CD4-positive, alpha-beta T cell (primary cell): ENCODE results near the gene OGG1. TPM values are rescaled to one million over a fixed set of nuclear protein-coding genes. Genes with fewer than 3 reads are reported as not detected.

ENCODE experiments used
- ATAC-seq: fragments of 200-7000 bp; cut with Tn5 transposase; one replicate; pipeline ENCODE4 v1.10.0; 2022; ENCODE audit warnings: mild to moderate bottlenecking; ENCODE audit not compliant: poor library complexity
- CTCF ChIA-PET: fragments of 350-600 bp; sonication (Branson Sonifier 250); formaldehyde crosslinking; loops from one replicate; lab custom pipeline; 2021; ENCODE audit warnings: antibody characterized with exemption, inconsistent platforms; lab: Charles Lee
- POLR2A ChIA-PET: fragments of 350-600 bp; sonication (Branson Sonifier 250); formaldehyde crosslinking; loops from one replicate; lab custom pipeline; 2021; ENCODE audit warnings: antibody characterized with exemption, inconsistent platforms; lab: Charles Lee
- DNase-seq, 14 experiments: peaks; one replicate each; pipeline ENCODE4 v3.0.0-alpha.2; 2013 to 2020; ENCODE audit warnings: mixed read lengths in 2 of 14
- H3K27ac ChIP-seq, 2 donors: one replicate each; pipeline versions ENCODE4 v1.5.1 to v1.7.0; 2013; ENCODE audit warnings: low read length in 2 of 2, low read depth in 1 of 2, mild to moderate bottlenecking in 1 of 2
- H3K27me3 ChIP-seq, 2 experiments: 1 replicate in 1 of 2; 2 replicates in 1 of 2; pipeline versions ENCODE4 v1.6.1 to v1.7.0; 2013; ENCODE audit warnings: low read length in 2 of 2, control low read depth in 1 of 2, mild to moderate bottlenecking in 1 of 2, moderate library complexity in 1 of 2; ENCODE audit not compliant: insufficient read depth in 2 of 2, control insufficient read depth in 1 of 2
- H3K36me3 ChIP-seq: one replicate; pipeline ENCODE4 v1.6.1; 2013; ENCODE audit warnings: low read length, control low read depth; ENCODE audit not compliant: insufficient read depth
- H3K4me1 ChIP-seq: one replicate; pipeline ENCODE4 v1.6.1; 2013; ENCODE audit warnings: low read length, control low read depth; ENCODE audit not compliant: insufficient read depth
- H3K4me3 ChIP-seq: one replicate; pipeline ENCODE4 v1.5.1; 2013; ENCODE audit warnings: mild to moderate bottlenecking, low read length, moderate library complexity
- H3K9me3 ChIP-seq, 2 experiments: 1 replicate in 1 of 2; 2 replicates in 1 of 2; pipeline versions ENCODE4 v1.6.1 to v1.7.0; 2013; ENCODE audit warnings: low read length in 2 of 2, mild to moderate bottlenecking in 2 of 2, control low read depth in 1 of 2, moderate library complexity in 1 of 2; ENCODE audit not compliant: control insufficient read depth in 1 of 2, insufficient read depth in 1 of 2
- H3K27ac Mint-ChIP-seq: one replicate; pipeline ENCODE4 v1.8.0; 2020; ENCODE audit warnings: mixed read lengths
- H3K27me3 Mint-ChIP-seq: one replicate; pipeline ENCODE4 v1.8.0; 2021; ENCODE audit warnings: mixed read lengths
- H3K36me3 Mint-ChIP-seq: one replicate; pipeline ENCODE4 v1.8.0; 2021; ENCODE audit warnings: low read depth, mixed read lengths
- H3K4me1 Mint-ChIP-seq: one replicate; pipeline ENCODE4 v1.8.0; 2021; ENCODE audit warnings: low read depth, mixed read lengths
- H3K4me3 Mint-ChIP-seq: one replicate; pipeline ENCODE4 v1.8.0; 2020; ENCODE audit warnings: mild to moderate bottlenecking, mixed read lengths
- H3K9me3 Mint-ChIP-seq: one replicate; pipeline ENCODE4 v1.8.0; 2020; ENCODE audit warnings: mixed read lengths
- CTCF ChIP-seq: fragments of 200-600 bp; IDR thresholded peaks from one replicate; pipeline ENCODE4 v1.8.0; 2022; ENCODE audit warnings: antibody characterized with exemption, mild to moderate bottlenecking
- intact Hi-C, 2 experiments: fragments of 100-400 bp; cut with DNase I in 1 of 2; cut with micrococcal nuclease in 1 of 2; formaldehyde crosslinking; loops; one replicate each; pipeline versions ENCODE4 v1.15.1 to v1.9.0; 2023 to 2025; cut with DNase I, micrococcal nuclease
- total RNA-seq, 174 experiments: library from RNA in 2 of 174; stranded (reverse) in 2 of 174; gene quantifications; one replicate each; pipeline ENCODE4 v1.2.3 and lab custom pipeline; 2021 to 2026

Gene OGG1
- total RNA-seq, 2 experiments from 2014 or later: 7.1 to 8.9 TPM

- POLR2A ChIA-PET: interaction anchor here (1.0 to 4.1 kb wide), 12 partner anchors 8 to 335 kb away, joined by 3 to 33 read pairs (median 7); partner anchors contain the start of genes ARPC4, CAMK1, CRELD1 and JAGN1
Measured at GRCh38 chr3:9732080-9732739, 17.5 kb upstream of the OGG1 start.

GRCh38 chr3:9732740-9733115 lies 17.0 kb upstream of the OGG1 start:
- H3K4me1 Mint-ChIP-seq: peaks cover 70% of the 10 kb centered on the region
- Histone ChIP-seq H3K27ac (peak overlapping the region; percentile 84 to 96), H3K9me3 (no peaks in the 10 kb centered on the region), H3K36me3 (peaks cover 34% of the 10 kb centered on the region), H3K4me3 (peak overlapping the region; percentile 86), H3K27me3 (no peaks in the 10 kb centered on the region), H3K4me1 (peaks cover 32% of the 10 kb centered on the region)
- TF ChIP-seq CTCF: no peak
- peak overlapping the region; percentile 81 for H3K27ac Mint-ChIP-seq
- H3K4me3 Mint-ChIP-seq: peak overlapping the region; percentile 88
- DNase-seq (no peak), ATAC-seq (no peak)
- no peaks in the 10 kb centered on the region for H3K27me3 Mint-ChIP-seq
- H3K36me3 Mint-ChIP-seq: peaks cover 63% of the 10 kb centered on the region
- H3K9me3 Mint-ChIP-seq: no peaks in the 10 kb centered on the region
- ChIA-PET CTCF (interaction anchor here (1.6 kb wide), 1 partner anchor 20 kb away, joined by 3 read pairs; no protein-coding TSS in a partner anchor), POLR2A (interaction anchor here (1.1 to 4.1 kb wide), 8 partner anchors 10 to 336 kb away, joined by 3 to 33 read pairs (median 12); partner anchors contain the start of genes ARPC4, CAMK1, JAGN1 and MTMR14)
- intact Hi-C loops: loop anchor here (1.0 to 10.0 kb wide), 5 partner anchors 16 to 770 kb away; partner anchors contain the start of genes ARPC4 (in 1 of the 2), MTMR14 (in 1 of the 2), RAD18 (in 1 of the 2) and TADA3 (in 1 of the 2)

More at GRCh38 chr3:9732080-9732739, 17.5 kb upstream of the OGG1 start:
- Mint-ChIP-seq H3K4me3 (peak overlapping the region; percentile 88), H3K36me3 (peaks cover 59% of the 10 kb centered on the region), H3K27ac (peak overlapping the region; percentile 81), H3K27me3 (no peaks in the 10 kb centered on the region), H3K9me3 (no peaks in the 10 kb centered on the region), H3K4me1 (peaks cover 75% of the 10 kb centered on the region)
- peak in 12 of 14 experiments; percentile 8 to 71 (median 19) for DNase-seq
- Histone ChIP-seq H3K27ac (peak overlapping the region; percentile 84 to 96), H3K9me3 (no peaks in the 10 kb centered on the region), H3K4me1 (peaks cover 38% of the 10 kb centered on the region), H3K36me3 (peaks cover 29% of the 10 kb centered on the region), H3K27me3 (no peaks in the 10 kb centered on the region), H3K4me3 (peak overlapping the region; percentile 86)
- intact Hi-C loops: loop anchor here (5.0 to 10.0 kb wide), 4 partner anchors 63 to 770 kb away; partner anchors contain the start of genes ARPC4 (in 1 of the 2), MTMR14 (in 1 of the 2), RAD18 (in 1 of the 2) and TADA3 (in 1 of the 2)
- ATAC-seq: no peak
- no peak for TF ChIP-seq CTCF
- CTCF ChIA-PET: interaction anchor here (1.1 to 1.6 kb wide), 2 partner anchors 16 to 21 kb away, joined by 3 read pairs; no protein-coding TSS in a partner anchor

GRCh38 chr3:9736831-9737230 lies 12.9 kb upstream of the OGG1 start:
- no peaks in the 10 kb centered on the region for H3K9me3 Mint-ChIP-seq
- Histone ChIP-seq H3K27me3 (no peaks in the 10 kb centered on the region), H3K4me1 (peaks cover 23% of the 10 kb centered on the region), H3K9me3 (no peaks in the 10 kb centered on the region), H3K4me3 (no peak overlapping the region), H3K36me3 (peaks cover 75% of the 10 kb centered on the region), H3K27ac (no peak overlapping the region)
- no peak for ATAC-seq
- H3K36me3 Mint-ChIP-seq: peaks cover 93% of the 10 kb centered on the region
- peak overlapping the region; percentile 36 for H3K27ac Mint-ChIP-seq
- TF ChIP-seq CTCF: no peak
- CTCF ChIA-PET: interaction anchor here (0.8 kb wide), 1 partner anchor 15 kb away, joined by 4 read pairs; no protein-coding TSS in a partner anchor
- H3K4me1 Mint-ChIP-seq: peaks cover 52% of the 10 kb centered on the region
- H3K27me3 Mint-ChIP-seq: no peaks in the 10 kb centered on the region
- intact Hi-C loops: loop anchor here in 1 of 2 experiments (10.0 kb wide), 2 partner anchors 58 to 92 kb away; partner anchors contain the start of genes ARPC4, MTMR14 and TADA3
- H3K4me3 Mint-ChIP-seq: peak overlapping the region; percentile 42
- POLR2A ChIA-PET: no interaction called here
- DNase-seq: no peak
